WTC11 (cell line): ENCODE results near the gene OR10V1. TPM values are rescaled to one million over a fixed set of nuclear protein-coding genes. Genes with fewer than 3 reads are reported as not detected.

Source experiments
- ATAC-seq: fragments of 200-7000 bp; cut with Tn5 transposase; 2 replicates; pipeline ENCODE4 v1.10.0; 2021; ENCODE audit warnings: mild to moderate bottlenecking, moderate library complexity
- CTCF ChIA-PET: fragments of 300-600 bp; sonication (Branson Sonifier 250); formaldehyde crosslinking; loops from one replicate; lab custom pipeline; 2021; ENCODE audit warnings: antibody characterized with exemption; lab: Charles Lee
- POLR2A ChIA-PET: fragments of 350-600 bp; sonication (Branson Sonifier 250); formaldehyde crosslinking; loops from one replicate; lab custom pipeline; 2021; ENCODE audit warnings: antibody characterized with exemption; lab: Charles Lee
- DNase-seq: peaks from one replicate; pipeline ENCODE4 v3.0.0; 2021; ENCODE audit warnings: low spot score
- H3K27ac Mint-ChIP-seq: 2 replicates; pipeline ENCODE4 v1.8.0; 2021; ENCODE audit warnings: mixed read lengths
- H3K27me3 Mint-ChIP-seq: 2 replicates; pipeline ENCODE4 v1.8.0; 2021; ENCODE audit warnings: low read depth, mild to moderate bottlenecking, moderate library complexity, mixed read lengths
- H3K36me3 Mint-ChIP-seq: 2 replicates; pipeline ENCODE4 v1.8.0; 2021; ENCODE audit warnings: mixed read lengths
- H3K4me1 Mint-ChIP-seq: 2 replicates; pipeline ENCODE4 v1.8.0; 2022; ENCODE audit warnings: mixed read lengths
- H3K4me3 Mint-ChIP-seq: 2 replicates; pipeline ENCODE4 v1.8.0; 2021; ENCODE audit warnings: mild to moderate bottlenecking, moderate library complexity, mixed read lengths
- H3K9me3 Mint-ChIP-seq: 2 replicates; pipeline ENCODE4 v1.8.0; 2021; ENCODE audit warnings: mixed read lengths
- FOXK1 ChIP-seq: sonication (generic); formaldehyde crosslinking; IDR thresholded peaks from 2 replicates; pipeline ENCODE4 v1.8.0; 2022; ENCODE audit warnings: mild to moderate bottlenecking, moderate library complexity, missing genetic modification reagents
- KAT7 ChIP-seq: sonication (generic); formaldehyde crosslinking; IDR thresholded peaks from 2 replicates; pipeline ENCODE4 v1.8.1; 2023; ENCODE audit warnings: missing genetic modification reagents, mild to moderate bottlenecking, borderline replicate concordance
- NFYB ChIP-seq: sonication (generic); formaldehyde crosslinking; conservative IDR thresholded peaks from 2 replicates; pipeline ENCODE4 v1.8.0; 2022; ENCODE audit warnings: low read depth, missing genetic modification reagents
- NR2C2 ChIP-seq: sonication (generic); formaldehyde crosslinking; IDR thresholded peaks from 2 replicates; pipeline ENCODE4 v1.8.0; 2022; ENCODE audit warnings: mild to moderate bottlenecking, missing genetic modification reagents
- PRRX2 ChIP-seq: fragments of 250-450 bp; sonication (Bioruptor Pico); IDR thresholded peaks from 2 replicates; pipeline ENCODE4 v1.8.0; 2021; ENCODE audit warnings: mild to moderate bottlenecking
- SMAD3 ChIP-seq: sonication (generic); formaldehyde crosslinking; IDR thresholded peaks from 2 replicates; pipeline ENCODE4 v1.8.0; 2022; ENCODE audit warnings: missing genetic modification reagents, mild to moderate bottlenecking, borderline replicate concordance
- SP1 ChIP-seq: sonication (generic); formaldehyde crosslinking; conservative IDR thresholded peaks from 2 replicates; pipeline ENCODE4 v1.8.1; 2022; ENCODE audit warnings: missing genetic modification reagents
- USF1 ChIP-seq: sonication (generic); formaldehyde crosslinking; IDR thresholded peaks from 2 replicates; pipeline ENCODE4 v1.8.0; 2022; ENCODE audit warnings: mild to moderate bottlenecking, missing genetic modification reagents
- total RNA-seq: library from RNA; stranded (reverse); gene quantifications from 3 replicates; pipeline ENCODE4 v1.2.3, GENCODE V29; 2021
- TF ChIP-seq, protein P1 (sequence below): fragments of 250-450 bp; sonication (Bioruptor Pico); IDR thresholded peaks from 2 replicates; pipeline ENCODE4 v1.9.0; 2021; ENCODE audit warnings: mild to moderate bottlenecking, borderline replicate concordance
- TF ChIP-seq, protein P2 (sequence below): sonication (generic); formaldehyde crosslinking; IDR thresholded peaks from 2 replicates; pipeline ENCODE4 v1.8.1; 2023; ENCODE audit warnings: mild to moderate bottlenecking, missing genetic modification reagents
- TF ChIP-seq, protein P3 (sequence below): sonication (generic); formaldehyde crosslinking; IDR thresholded peaks from 2 replicates; pipeline ENCODE4 v1.8.0; 2023; ENCODE audit warnings: missing genetic modification reagents, mild to moderate bottlenecking, borderline replicate concordance
- TF ChIP-seq, protein P4 (sequence below): sonication (generic); formaldehyde crosslinking; IDR thresholded peaks from 2 replicates; pipeline ENCODE4 v1.8.1; 2022; ENCODE audit warnings: low read depth, missing genetic modification reagents, borderline replicate concordance
- TF ChIP-seq, protein P5 (sequence below): sonication (generic); formaldehyde crosslinking; conservative IDR thresholded peaks from 2 replicates; pipeline ENCODE4 v1.8.1; 2023; ENCODE audit warnings: mild to moderate bottlenecking, low read depth, missing genetic modification reagents, moderate library complexity
- TF ChIP-seq, protein P6 (sequence below): fragments of 250-450 bp; sonication (Bioruptor Pico); IDR thresholded peaks from 2 replicates; pipeline ENCODE4 v1.9.0; 2021; ENCODE audit warnings: mild to moderate bottlenecking

OR10V1 gene
- total RNA-seq, 1 experiment from 2014 or later: not detected

DNA sequence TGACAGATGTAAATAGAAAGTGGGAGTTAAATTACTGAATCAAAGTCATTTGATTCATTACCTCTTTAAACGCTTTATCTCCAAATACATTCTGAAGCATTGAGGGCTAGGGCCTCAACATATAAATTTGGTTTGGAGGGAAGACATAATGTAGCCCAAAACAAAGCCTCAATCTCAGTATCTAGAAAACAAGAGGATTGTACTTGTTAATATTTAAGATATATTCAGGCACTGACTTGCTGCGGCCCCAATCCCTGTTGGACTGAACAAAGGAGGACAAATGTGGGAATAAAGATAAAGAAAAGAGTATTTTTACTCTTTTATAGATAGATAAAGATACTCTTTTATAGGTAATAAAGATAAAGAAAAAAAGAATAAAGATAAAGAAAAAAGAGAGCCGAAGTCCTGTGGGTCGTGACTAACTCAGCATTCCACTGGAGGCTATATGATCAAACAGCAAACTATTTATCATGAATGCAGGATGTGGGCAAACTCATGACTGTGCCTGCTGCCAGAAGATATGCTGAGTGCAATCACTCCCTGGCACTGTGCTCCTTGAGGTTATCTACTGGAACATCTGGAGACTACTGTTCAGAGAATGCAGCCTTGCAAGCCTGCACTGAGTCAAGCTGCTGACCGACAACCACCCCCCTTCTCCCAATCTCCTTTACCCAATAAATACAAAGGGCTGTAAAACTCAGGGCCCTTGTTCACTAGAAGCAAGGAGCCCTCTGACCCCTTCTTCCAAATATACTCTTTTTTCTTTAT, 6.9 kb downstream of the OR10V1 start:
- no peaks in the 10 kb centered on the region; the same call in 1 of the 2 replicates for H3K27me3 Mint-ChIP-seq
- ChIA-PET CTCF (no interaction called here), POLR2A (no interaction called here)
- no peak overlapping the region for H3K27ac Mint-ChIP-seq
- no peaks in the 10 kb centered on the region for H3K4me1 Mint-ChIP-seq
- ATAC-seq (no peak), DNase-seq (no peak)
- TF ChIP-seq KAT7 (CRISPR knock-in tag) (no peak), PRRX2 (CRISPR knock-in tag) (no peak)
- TF ChIP-seq, protein P1, sequence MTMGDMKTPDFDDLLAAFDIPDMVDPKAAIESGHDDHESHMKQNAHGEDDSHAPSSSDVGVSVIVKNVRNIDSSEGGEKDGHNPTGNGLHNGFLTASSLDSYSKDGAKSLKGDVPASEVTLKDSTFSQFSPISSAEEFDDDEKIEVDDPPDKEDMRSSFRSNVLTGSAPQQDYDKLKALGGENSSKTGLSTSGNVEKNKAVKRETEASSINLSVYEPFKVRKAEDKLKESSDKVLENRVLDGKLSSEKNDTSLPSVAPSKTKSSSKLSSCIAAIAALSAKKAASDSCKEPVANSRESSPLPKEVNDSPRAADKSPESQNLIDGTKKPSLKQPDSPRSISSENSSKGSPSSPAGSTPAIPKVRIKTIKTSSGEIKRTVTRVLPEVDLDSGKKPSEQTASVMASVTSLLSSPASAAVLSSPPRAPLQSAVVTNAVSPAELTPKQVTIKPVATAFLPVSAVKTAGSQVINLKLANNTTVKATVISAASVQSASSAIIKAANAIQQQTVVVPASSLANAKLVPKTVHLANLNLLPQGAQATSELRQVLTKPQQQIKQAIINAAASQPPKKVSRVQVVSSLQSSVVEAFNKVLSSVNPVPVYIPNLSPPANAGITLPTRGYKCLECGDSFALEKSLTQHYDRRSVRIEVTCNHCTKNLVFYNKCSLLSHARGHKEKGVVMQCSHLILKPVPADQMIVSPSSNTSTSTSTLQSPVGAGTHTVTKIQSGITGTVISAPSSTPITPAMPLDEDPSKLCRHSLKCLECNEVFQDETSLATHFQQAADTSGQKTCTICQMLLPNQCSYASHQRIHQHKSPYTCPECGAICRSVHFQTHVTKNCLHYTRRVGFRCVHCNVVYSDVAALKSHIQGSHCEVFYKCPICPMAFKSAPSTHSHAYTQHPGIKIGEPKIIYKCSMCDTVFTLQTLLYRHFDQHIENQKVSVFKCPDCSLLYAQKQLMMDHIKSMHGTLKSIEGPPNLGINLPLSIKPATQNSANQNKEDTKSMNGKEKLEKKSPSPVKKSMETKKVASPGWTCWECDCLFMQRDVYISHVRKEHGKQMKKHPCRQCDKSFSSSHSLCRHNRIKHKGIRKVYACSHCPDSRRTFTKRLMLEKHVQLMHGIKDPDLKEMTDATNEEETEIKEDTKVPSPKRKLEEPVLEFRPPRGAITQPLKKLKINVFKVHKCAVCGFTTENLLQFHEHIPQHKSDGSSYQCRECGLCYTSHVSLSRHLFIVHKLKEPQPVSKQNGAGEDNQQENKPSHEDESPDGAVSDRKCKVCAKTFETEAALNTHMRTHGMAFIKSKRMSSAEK: no peak
- TF ChIP-seq, protein P2, sequence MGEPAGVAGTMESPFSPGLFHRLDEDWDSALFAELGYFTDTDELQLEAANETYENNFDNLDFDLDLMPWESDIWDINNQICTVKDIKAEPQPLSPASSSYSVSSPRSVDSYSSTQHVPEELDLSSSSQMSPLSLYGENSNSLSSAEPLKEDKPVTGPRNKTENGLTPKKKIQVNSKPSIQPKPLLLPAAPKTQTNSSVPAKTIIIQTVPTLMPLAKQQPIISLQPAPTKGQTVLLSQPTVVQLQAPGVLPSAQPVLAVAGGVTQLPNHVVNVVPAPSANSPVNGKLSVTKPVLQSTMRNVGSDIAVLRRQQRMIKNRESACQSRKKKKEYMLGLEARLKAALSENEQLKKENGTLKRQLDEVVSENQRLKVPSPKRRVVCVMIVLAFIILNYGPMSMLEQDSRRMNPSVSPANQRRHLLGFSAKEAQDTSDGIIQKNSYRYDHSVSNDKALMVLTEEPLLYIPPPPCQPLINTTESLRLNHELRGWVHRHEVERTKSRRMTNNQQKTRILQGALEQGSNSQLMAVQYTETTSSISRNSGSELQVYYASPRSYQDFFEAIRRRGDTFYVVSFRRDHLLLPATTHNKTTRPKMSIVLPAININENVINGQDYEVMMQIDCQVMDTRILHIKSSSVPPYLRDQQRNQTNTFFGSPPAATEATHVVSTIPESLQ (CRISPR knock-in tag): no peak
- TF ChIP-seq, protein P3, sequence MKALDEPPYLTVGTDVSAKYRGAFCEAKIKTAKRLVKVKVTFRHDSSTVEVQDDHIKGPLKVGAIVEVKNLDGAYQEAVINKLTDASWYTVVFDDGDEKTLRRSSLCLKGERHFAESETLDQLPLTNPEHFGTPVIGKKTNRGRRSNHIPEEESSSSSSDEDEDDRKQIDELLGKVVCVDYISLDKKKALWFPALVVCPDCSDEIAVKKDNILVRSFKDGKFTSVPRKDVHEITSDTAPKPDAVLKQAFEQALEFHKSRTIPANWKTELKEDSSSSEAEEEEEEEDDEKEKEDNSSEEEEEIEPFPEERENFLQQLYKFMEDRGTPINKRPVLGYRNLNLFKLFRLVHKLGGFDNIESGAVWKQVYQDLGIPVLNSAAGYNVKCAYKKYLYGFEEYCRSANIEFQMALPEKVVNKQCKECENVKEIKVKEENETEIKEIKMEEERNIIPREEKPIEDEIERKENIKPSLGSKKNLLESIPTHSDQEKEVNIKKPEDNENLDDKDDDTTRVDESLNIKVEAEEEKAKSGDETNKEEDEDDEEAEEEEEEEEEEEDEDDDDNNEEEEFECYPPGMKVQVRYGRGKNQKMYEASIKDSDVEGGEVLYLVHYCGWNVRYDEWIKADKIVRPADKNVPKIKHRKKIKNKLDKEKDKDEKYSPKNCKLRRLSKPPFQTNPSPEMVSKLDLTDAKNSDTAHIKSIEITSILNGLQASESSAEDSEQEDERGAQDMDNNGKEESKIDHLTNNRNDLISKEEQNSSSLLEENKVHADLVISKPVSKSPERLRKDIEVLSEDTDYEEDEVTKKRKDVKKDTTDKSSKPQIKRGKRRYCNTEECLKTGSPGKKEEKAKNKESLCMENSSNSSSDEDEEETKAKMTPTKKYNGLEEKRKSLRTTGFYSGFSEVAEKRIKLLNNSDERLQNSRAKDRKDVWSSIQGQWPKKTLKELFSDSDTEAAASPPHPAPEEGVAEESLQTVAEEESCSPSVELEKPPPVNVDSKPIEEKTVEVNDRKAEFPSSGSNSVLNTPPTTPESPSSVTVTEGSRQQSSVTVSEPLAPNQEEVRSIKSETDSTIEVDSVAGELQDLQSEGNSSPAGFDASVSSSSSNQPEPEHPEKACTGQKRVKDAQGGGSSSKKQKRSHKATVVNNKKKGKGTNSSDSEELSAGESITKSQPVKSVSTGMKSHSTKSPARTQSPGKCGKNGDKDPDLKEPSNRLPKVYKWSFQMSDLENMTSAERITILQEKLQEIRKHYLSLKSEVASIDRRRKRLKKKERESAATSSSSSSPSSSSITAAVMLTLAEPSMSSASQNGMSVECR (CRISPR knock-in tag): no peak
- H3K36me3 Mint-ChIP-seq: peaks cover 2% of the 10 kb centered on the region; the same call in 1 of the 2 replicates
- no peak overlapping the region for H3K4me3 Mint-ChIP-seq
- H3K9me3 Mint-ChIP-seq: peaks cover 12% of the 10 kb centered on the region

DNA sequence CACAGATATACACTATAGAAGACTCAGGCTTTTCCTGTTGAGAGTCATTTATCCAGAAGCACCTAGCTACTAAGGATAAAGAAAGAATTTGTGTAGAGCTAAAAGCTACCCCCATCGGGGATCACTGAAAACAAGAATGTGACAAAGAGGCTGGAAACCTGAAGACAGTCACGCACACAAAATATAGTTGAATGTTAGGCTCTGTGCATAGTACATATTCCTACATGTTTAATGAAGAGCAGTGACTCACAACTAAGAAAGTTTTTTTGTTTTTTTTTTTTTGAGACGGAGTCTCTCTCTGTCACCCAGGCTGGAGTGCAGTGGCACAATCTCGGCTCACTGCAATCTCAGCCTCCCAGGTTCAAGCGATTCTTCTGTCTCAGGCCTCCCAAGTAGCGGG, 8.4 kb downstream of the OR10V1 start:
- ChIA-PET CTCF (no interaction called here), POLR2A (no interaction called here)
- no peak overlapping the region for H3K27ac Mint-ChIP-seq
- DNase-seq (no peak), ATAC-seq (no peak)
- peaks cover 14% of the 10 kb centered on the region for H3K9me3 Mint-ChIP-seq
- H3K4me1 Mint-ChIP-seq: no peaks in the 10 kb centered on the region
- no peaks in the 10 kb centered on the region; the same call in 1 of the 2 replicates for H3K27me3 Mint-ChIP-seq
- peaks cover 6% of the 10 kb centered on the region; the same call in 1 of the 2 replicates for H3K36me3 Mint-ChIP-seq
- H3K4me3 Mint-ChIP-seq: no peak overlapping the region
- TF ChIP-seq, protein P4, sequence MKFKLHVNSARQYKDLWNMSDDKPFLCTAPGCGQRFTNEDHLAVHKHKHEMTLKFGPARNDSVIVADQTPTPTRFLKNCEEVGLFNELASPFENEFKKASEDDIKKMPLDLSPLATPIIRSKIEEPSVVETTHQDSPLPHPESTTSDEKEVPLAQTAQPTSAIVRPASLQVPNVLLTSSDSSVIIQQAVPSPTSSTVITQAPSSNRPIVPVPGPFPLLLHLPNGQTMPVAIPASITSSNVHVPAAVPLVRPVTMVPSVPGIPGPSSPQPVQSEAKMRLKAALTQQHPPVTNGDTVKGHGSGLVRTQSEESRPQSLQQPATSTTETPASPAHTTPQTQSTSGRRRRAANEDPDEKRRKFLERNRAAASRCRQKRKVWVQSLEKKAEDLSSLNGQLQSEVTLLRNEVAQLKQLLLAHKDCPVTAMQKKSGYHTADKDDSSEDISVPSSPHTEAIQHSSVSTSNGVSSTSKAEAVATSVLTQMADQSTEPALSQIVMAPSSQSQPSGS: no peak
- TF ChIP-seq NFYB (CRISPR knock-in tag) (no peak), SP1 (CRISPR knock-in tag) (no peak), FOXK1 (CRISPR knock-in tag) (no peak), NR2C2 (CRISPR knock-in tag) (no peak), SMAD3 (CRISPR knock-in tag) (no peak), USF1 (CRISPR knock-in tag) (no peak)
- TF ChIP-seq, protein P5, sequence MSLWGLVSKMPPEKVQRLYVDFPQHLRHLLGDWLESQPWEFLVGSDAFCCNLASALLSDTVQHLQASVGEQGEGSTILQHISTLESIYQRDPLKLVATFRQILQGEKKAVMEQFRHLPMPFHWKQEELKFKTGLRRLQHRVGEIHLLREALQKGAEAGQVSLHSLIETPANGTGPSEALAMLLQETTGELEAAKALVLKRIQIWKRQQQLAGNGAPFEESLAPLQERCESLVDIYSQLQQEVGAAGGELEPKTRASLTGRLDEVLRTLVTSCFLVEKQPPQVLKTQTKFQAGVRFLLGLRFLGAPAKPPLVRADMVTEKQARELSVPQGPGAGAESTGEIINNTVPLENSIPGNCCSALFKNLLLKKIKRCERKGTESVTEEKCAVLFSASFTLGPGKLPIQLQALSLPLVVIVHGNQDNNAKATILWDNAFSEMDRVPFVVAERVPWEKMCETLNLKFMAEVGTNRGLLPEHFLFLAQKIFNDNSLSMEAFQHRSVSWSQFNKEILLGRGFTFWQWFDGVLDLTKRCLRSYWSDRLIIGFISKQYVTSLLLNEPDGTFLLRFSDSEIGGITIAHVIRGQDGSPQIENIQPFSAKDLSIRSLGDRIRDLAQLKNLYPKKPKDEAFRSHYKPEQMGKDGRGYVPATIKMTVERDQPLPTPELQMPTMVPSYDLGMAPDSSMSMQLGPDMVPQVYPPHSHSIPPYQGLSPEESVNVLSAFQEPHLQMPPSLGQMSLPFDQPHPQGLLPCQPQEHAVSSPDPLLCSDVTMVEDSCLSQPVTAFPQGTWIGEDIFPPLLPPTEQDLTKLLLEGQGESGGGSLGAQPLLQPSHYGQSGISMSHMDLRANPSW (CRISPR knock-in tag): no peak
- TF ChIP-seq, protein P6, sequence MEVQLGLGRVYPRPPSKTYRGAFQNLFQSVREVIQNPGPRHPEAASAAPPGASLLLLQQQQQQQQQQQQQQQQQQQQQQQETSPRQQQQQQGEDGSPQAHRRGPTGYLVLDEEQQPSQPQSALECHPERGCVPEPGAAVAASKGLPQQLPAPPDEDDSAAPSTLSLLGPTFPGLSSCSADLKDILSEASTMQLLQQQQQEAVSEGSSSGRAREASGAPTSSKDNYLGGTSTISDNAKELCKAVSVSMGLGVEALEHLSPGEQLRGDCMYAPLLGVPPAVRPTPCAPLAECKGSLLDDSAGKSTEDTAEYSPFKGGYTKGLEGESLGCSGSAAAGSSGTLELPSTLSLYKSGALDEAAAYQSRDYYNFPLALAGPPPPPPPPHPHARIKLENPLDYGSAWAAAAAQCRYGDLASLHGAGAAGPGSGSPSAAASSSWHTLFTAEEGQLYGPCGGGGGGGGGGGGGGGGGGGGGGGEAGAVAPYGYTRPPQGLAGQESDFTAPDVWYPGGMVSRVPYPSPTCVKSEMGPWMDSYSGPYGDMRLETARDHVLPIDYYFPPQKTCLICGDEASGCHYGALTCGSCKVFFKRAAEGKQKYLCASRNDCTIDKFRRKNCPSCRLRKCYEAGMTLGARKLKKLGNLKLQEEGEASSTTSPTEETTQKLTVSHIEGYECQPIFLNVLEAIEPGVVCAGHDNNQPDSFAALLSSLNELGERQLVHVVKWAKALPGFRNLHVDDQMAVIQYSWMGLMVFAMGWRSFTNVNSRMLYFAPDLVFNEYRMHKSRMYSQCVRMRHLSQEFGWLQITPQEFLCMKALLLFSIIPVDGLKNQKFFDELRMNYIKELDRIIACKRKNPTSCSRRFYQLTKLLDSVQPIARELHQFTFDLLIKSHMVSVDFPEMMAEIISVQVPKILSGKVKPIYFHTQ: no peak
